GM18511 (cell line): Measurements from ENCODE around the gene STMN3.
A peak's percentile ranks its signal among the peaks of the same experiment; 100 is the strongest.
"Not testable (repeated sequence)": the region's sequence is repeated elsewhere in the genome, so short reads cannot be mapped to it uniquely, and the experiment has no call there.

Experiments
- ATAC-seq: cut with Tn5 transposase; IDR thresholded peaks from one replicate; pipeline ENCODE4 v1.9.1; 2021; ENCODE audit warnings: mild to moderate bottlenecking, moderate library complexity; ENCODE audit not compliant: unreplicated experiment

The STMN3 gene

DNA sequence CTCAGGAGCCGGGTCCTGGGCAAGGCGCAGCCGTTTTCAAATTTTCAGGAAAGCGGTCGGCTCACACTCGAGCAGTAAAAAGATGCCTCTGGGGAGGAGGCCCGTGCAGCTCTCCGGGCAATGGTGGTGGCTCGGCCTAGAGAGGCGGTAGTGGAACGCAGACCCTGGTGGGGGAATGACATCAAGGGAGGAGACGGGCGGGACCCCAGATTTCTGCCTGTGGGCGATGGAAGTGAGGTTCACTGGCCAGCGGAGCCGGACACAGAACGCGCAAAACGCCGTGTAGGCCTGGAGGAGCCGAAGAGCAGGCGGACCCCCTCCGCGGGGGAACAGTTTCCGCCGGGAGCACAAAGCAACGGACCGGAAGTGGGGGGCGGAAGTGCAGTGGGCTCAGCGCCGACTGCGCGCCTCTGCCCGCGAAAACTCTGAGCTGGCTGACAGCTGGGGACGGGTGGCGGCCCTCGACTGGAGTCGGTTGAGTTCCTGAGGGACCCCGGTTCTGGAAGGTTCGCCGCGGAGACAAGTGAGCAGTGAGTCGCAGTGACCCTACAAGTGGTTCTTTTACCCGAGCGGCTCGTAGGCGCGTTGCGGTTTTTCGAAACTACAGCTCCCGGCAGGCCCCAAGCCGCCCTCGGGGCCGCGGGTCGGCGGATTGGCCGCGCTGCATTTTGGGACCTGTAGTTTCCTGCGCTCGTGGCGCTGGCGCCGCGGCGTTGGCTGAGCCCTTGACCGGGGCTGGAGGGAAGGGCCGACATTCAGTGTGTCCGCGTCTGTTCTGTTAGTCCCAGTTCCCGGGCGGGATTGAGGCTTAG, 4.9 kb upstream of the STMN3 start, which contains the start of gene RTEL1:
TSS of gene RTEL1 (plus strand) at position 376 of the 812 bp plus-strand sequence. CDS start 1,091 bp downstream, outside the sequence.
- ATAC-seq = peak; percentile 94

DNA sequence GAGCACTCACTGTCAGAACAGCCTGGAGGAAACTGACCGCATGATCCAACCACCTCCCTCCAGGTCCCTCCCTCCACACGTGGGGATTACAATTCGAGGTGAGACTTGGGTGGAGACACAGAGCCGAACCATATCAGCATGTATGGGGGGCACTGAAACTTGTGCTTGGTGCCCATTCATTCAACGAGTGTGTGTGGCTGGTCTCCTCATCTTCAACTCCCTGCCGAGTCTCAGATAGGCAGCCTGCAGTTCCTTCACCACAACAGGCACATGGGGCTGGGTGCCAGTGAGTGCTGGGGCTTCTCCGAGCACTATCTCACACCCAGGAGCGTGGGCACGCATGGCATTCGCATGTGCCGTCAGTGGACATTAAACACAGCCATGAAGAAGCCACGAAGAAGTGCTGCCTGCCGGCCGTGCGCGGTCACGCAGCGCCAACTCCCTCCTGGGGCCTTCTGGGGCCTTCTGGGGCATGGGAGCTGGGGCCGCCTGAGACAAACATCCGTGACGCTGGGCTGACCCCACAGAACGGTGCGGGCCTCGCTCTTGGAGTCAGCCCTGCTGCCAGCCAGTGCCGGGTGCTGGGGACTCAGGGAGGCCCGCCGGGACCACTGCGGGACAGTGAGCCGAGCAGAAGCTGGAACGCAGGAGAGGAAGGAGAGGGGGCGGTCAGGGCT, 4.2 kb upstream of the STMN3 start:
- no peak for ATAC-seq

DNA sequence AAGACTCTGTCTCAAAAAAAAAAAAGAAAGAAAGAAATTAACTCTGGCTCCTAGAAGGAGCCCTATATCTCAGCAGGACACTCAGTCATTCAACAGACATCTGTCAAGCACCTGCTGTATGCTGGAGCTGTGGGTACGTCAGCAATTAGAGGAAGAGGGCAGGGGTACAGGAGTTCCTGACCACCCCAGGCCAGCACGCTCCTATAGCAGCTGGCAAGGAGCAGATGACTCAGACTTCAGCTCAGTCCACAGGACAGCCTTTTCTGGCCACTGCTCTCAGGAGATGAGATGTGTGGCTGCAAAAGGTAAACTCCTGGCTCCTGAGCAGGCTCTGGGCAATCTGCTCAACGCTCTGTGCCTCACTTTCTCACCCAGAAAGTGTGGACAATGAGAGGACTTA, 3.2 kb upstream of the STMN3 start:
- ATAC-seq = no peak

DNA sequence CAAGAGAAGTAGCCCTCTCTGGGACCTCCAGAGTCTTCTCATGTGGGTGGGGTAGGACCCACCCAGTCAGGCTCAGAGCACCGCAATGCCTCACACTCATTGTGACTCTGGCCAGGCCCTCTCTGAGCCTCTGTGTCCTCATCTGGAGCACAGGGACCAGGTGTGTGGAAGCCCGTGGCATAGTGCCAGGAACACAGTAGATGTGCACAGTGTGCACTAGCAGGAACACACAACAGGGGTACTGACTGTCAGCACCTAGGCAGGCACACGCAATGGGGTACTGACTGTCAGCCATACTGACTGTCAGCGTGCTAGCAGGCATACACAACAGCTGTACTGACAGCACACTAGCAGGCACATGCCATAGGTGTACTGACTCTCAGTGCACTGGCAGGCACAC, 2.0 kb upstream of the STMN3 start:
- ATAC-seq = no peak

DNA sequence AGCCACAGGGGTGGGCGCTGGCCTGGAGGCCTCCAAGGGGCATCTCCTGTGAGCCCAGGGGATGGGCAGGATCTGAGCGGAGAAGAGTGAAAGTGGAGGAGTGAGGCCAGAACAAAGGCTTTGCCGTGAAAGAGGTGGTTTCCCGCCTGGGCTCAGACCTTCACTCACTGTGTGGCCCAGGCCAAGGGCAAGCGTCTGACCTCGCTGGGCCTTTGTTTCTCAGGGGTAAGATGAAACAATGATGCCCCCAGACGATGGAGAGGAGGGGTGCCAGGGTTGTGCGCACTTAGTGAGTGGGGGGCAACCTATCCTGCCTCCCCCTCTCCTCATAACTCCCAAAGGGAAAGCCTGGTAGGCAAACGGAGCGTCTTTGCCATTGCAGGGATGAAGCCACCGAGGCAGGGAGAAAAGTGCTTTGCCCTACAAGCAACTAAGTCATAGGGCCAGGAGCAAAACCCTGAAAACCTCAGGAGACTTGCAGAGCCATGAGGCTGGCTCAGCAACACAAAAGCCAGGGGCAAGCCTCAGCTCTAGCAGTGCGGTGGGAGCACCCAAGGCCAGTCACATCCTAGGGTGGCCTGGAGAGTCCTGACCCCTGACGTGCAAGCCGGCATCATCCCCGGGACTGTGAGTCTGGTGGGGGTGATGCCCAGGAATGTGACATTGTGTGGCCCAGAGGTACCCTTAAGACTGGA, 897 bp upstream of the STMN3 start:
- no peak for ATAC-seq

DNA sequence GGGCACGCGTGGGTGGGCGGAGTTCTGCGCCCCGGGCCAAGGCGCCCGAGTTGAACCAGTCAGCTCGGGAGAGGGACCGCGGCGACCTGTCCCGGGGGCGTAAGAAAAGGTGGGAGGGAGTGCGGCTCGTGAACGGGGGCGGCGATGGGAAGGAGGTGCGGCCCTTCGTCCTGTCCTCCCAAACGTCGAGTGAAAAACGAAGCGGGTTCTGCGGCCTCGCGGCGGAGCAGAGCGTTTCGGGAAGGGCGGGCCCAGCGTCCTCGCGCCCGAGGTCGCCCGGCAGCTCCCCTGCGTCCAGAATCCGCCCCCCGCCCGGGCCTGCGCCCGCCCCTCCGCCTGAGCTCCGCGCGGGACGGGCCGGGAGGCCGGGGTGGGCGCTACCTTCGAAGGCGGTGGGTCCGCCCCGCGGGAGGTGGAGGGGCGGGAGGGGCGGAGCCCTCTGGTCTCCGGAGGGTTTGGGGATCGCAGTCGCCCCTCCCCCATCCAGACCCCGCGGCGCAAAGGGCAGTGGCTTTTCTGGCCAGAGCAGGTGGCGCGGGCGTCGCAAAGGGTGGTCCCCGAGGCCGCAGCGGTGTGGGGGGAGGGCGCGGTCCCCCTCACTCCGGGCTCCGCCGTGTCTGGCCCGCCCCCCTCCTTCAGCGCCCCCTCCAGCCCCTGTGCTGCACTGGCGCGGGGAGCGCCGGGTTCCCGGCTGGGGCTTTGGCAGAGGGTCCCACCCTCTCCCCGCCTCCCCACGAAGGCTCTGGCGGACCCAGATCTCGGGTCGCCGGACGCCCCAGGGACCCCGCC, 838 bp downstream of the STMN3 start:
- ATAC-seq = no peak

DNA sequence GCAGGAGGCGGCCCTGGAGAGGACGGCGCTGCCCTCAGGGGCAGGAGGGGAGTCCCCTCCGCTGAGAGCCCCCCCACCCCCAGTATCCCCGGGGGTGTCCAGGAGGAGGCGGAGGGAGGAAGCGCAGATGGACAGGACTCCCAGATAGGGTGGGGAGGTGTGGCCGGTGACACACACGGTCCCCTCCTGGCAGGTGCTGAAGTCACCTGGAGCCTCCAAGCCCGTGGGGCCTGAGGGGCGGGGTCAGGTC, 1.4 kb downstream of the STMN3 start:
- ATAC-seq = no peak

DNA sequence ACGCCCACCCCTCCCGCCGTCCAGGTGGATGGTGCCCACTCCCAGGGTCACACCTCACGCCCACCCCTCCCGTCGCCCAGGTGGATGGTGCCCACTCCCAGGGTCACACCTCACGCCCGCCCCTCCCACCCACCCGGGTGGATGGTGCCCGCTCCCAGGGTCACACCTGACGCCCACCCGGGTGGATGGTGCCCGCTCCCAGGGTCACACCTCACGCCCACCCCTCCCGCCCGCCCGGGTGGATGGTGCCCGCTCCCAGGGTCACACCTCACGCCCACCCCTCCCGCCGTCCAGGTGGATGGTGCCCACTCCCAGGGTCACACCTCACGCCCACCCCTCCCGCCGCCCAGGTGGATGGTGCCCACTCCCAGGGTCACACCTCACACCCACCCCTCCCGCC, 2.7 kb downstream of the STMN3 start:
- ATAC-seq = not testable (repeated sequence)

DNA sequence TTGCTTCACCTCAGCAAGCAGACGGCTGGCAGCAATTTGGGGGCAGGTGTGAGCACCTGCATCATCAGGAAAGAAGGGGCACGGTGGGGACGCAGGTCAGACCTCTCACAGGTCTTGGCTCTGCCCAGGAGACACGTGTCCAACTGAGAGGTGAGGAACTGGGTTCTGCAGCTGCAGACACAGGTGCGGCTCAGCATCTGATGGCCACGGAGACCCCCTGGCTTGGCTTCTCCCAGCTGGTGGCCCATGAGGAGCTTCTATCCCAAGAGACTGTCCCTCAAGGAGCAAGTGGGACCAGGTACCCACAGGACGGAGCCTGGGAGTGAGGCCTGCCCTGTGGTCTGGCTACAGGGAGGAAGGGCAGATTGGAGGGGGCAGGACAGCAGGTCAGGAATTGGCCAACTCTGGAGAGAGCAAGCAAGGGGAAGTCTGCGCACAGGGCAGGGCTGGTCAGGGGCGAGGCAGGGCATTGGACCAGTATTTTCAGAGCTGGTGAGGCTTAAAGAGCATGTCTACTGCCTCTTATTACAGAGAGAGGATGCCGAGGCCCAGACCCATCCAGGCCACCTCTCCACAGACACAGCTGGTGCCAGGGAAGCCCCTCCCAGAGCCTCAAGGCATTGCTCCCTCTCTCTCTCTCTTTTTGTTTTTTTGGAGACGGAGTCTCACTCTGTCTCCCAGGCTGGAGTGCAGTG, 4.2 kb downstream of the STMN3 start:
- no peak for ATAC-seq

DNA sequence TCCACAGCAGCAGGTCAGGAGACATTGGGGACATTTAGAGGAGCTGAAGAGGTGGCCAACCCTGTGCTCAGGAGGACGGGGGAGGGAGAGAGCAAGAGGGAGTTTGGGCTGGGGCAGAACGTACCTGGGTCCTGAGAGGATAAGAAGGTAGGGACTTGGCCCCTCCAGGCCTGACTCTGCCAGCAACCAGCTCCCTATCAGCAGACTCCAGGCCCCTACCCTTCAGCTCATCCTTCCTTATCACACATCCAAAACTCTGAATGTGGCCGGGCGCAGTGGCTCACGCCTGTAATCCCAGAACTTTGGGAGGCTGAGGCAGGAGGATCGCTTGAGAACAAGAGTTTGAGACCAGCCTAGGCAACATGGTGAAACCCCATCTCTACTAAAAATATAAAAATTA, 5.0 kb downstream of the STMN3 start:
- no peak for ATAC-seq

DNA sequence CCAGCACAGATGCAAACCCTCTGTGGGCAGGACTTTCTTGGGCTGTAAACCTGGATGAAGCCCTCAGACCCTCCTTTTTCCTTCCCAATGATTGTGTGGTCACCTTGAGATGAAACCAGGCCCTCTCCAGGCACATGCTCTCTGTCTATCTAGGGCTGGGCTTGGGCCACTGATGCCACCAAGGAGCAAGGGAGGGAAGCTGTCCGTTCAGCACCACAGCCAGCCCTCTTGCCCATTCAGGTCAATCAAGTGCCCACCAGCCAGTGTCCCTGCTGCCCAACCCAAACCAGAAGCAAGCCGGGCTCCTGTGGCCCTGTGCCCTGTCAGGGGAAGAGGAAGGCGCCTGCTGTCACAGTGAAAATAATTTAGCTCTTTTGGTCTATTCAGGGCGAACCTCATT, 8.0 kb downstream of the STMN3 start:
- ATAC-seq = no peak

DNA sequence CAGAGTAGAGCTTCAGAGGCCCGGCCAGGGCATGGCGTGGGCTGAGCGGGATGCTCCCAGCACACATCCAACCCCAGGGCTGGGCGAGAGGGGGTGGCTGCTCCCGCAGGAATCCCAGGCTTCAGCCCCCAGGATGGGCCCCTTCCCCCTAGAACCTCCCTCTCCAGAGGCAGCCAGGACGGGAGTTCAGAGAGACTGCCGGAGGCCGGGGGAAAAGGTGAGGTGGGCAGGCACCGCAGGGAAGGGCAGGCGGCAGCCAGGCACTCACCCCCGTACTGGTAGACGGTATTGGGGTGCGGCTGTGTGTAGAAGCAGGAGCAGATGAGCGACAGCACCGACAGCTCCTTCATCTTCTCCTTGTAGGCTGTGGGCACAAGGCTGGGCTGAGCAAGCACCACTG, 9.3 kb downstream of the STMN3 start:
- no peak for ATAC-seq

DNA sequence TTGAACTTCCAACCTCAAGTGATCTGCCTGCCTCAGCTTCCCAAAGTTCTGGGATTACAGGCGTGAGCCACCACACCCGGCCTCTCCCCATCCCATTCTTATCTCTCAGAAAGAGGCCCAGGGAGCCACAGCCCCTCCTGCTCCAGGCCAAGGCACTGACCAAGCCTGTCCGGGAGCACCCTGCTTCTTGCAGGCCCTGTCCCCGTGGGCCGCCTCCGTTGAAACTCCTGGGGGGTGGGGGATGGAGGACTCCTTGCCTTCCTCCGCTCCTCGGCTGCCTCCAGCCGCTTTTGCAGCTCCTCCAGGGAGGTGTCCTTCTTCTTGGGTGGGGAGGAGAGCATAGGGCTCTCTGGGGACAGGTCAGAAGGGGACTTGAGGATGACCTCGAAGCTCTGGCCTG, 9.7 kb downstream of the STMN3 start:
- no peak for ATAC-seq

DNA sequence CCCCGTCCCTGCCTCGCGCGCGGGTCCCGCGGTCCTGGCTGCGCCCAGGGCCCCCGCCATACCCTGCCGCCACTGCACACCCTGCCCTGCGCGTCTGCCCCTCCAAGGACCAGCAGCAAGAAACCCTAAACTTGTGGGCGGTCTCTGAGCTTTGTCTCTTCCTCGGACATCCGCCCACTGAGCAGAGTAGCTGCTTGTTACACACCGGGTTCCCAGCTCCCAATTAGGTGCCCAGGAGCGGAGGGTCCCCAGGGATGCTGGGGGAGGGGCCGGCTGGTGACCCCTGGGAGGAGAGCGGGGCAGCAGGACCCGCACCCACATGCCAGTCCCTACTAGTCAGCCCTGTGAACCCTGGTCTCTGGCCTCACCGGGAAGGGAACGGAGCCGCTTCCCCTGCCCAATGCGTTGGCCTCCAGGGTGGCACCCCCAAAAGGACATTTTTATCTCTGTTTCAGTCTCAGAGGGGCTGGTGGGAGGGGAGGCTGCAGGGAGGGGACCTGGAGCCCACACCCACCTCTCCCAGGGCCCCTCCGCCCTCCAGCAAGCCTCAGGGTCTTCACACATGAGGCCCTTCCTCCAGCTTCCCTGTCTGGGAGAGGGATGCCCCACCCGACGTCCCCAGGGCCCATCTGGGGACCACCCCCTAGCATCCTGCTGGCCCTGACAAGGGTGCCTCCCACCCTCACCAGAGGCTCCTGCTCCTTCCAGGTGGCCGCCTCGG, 10.5 kb downstream of the STMN3 start:
- ATAC-seq = no peak

DNA sequence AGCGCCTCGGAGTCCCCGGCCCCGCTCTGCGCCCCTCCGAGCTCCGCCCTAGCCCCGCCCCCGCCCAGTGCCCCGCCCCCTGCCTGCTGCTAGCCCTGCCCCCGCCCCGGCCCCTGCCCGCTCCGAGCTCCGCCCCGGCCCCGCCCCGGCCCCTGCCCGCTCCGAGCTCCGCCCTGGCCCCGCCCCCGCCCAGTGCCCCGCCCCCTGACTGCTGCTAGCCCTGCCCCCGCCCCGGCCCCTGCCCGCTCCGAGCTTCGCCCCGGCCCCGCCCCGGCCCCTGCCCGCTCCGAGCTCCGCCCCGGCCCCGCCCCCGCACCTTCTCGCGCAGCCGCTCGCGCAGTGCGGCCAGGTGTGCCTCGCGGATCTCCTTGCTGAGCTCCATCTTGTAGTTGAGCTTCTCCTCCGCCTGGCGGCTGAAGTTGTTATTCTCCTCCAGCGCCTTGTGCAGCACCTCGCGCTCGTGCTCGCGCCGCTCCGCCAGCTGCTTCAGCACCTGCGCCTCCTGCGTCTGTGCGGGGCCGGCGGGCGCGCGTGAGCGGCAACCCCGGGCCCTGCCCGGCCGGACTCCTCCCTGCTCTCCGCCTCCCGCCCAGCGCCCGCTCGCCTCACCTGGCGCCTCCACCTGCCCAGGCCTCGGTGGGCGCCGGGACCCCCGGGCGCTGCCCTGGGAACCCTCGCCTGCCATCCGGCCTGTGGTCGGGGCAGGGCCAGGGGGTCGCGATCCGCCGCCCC, 11.3 kb downstream of the STMN3 start:
- ATAC-seq = peak; percentile 75

DNA sequence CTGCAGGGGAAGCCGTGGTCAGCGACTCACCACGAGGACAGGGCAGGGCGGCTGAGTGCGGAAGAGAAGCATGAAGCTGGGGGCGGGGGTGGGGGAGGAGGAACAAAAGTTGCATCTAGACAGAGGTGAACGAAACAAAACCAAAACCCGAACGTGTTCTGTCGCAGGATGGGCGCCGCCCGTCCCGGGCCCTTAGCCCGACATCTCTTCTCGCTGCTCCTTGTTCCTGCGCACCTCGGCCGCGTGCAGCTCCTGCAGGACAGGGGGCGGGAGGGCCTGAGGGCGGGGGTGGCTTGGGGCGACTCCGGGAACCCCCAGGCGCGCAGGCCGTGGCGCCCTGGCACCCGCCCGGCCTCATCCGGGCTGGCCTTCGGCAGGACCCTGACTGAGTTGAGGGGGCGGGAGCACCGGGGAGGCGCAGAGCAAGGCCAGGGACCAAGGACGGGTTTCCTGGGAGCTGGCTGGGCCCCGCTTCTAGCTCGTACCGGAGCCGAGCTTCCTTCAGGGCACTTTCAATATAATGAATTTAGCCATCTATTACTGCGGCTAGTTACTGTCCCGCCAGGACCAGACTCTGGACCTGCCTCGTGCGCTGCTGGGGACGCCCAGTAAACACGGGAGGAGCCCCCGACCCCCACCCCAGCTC, 12.0 kb downstream of the STMN3 start:
- peak; percentile 37 for ATAC-seq

DNA sequence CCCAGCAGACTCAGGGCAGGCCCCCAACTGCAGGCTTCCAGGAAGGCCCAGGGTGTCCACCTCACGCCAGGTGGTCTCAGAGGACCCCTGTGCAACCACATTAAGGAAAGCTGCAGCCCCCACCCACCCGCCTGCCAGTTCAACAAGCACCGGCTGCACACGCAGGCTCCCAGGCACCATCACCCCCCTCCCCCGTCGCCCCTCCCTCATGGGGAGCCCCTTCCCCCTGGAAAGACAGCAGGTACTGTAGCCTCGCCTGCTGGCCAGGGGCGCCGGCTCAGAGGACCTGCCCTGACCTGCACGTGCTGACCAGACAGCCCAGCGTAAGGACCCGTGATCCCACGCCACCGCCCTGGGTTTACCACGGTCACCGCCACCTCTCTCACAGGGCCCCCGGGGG, 12.5 kb downstream of the STMN3 start:
- ATAC-seq = not testable (repeated sequence)

DNA sequence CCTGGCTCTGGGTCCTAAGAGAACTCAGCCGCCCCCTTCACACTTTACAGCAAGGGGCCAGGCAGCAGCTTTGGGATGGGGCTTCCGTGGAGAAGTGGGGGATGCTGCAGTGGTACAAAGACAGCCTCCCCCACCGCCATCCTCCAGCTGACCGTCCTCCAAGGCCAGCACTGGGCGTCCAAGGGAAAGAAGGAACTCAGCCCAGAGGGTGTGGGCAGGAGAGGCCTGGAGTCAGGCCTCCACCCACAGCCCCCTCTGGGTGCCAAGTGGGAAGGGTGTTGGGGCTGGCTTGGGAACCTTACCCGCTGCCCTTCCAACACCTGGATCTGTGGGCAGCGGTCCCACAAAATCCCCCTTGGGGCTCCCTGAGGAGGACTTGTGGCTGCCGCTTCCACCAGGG, 13.1 kb downstream of the STMN3 start:
- no peak for ATAC-seq
